Stomach smooth muscle (tissue), 2 donors: ENCODE measurements around the gene CDC42BPA.
"Not testable (repeated sequence)": the region's sequence is repeated elsewhere in the genome, so short reads cannot be mapped to it uniquely, and the experiment has no call there.

Experiments used
- H3K27ac ChIP-seq: one replicate; pipeline ENCODE4 v1.7.0; 2013; ENCODE audit warnings: mild to moderate bottlenecking, low read length, inconsistent platforms
- H3K27me3 ChIP-seq, 2 donors: one replicate each; pipeline ENCODE4 v1.7.0; 2013; ENCODE audit warnings: low read length in 2 of 2; ENCODE audit not compliant: insufficient read depth in 2 of 2, control insufficient read depth in 1 of 2
- H3K36me3 ChIP-seq, 2 donors: one replicate each; pipeline ENCODE4 v1.7.0; 2013; ENCODE audit warnings: low read length in 2 of 2; ENCODE audit not compliant: control insufficient read depth in 2 of 2, insufficient read depth in 2 of 2
- H3K4me1 ChIP-seq: one replicate; pipeline ENCODE4 v1.7.0; 2013; ENCODE audit warnings: low read length; ENCODE audit not compliant: control insufficient read depth, insufficient read depth
- H3K4me3 ChIP-seq, 2 donors: one replicate each; pipeline ENCODE4 v1.7.0; 2013; ENCODE audit warnings: low read length in 2 of 2
- H3K9ac ChIP-seq, 2 donors: one replicate each; pipeline ENCODE4 v1.7.0; 2013; ENCODE audit warnings: low read length in 2 of 2, mild to moderate bottlenecking in 1 of 2
- H3K9me3 ChIP-seq, 2 donors: one replicate each; pipeline ENCODE4 v1.7.0; 2013; ENCODE audit warnings: low read length in 2 of 2; ENCODE audit not compliant: control insufficient read depth in 2 of 2
- donor health status: healthy.
- donor health status: Pancreatic carcinoma.

Gene CDC42BPA

DNA sequence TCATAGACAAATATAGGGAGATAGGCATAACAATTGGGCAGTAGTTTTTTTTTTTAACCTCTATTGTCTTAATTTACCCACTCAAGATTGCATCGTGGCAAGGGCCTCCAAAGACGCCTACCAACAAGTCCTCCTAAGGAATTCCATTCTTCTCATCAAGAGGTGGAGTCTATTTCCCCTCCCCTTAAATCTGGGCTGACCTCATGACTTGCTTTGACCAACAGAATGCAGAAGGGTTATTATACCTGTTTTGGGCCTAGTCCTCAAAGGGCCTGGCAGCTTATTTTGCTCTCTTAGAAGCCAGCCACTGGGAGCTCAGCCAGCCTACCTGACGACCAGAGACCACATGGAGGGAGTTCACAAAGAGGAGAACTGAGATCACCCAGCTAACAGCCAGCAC is 285.9 kb downstream of the CDC42BPA start:
- no peak overlapping the region for H3K9ac ChIP-seq
- no peaks in the 10 kb centered on the region for H3K4me1 ChIP-seq
- peaks cover 13 to 17% of the 10 kb centered on the region in 2 donors for H3K36me3 ChIP-seq
- H3K9me3 ChIP-seq, result no peaks in the 10 kb centered on the region
- H3K27ac ChIP-seq, result no peak overlapping the region
- H3K4me3 ChIP-seq, result no peak overlapping the region
- no peaks in the 10 kb centered on the region for H3K27me3 ChIP-seq

- Histone ChIP-seq H3K4me1 (no peaks in the 10 kb centered on the region), H3K9ac (no peak overlapping the region), H3K4me3 (no peak overlapping the region), H3K36me3 (peaks cover 7 to 15% of the 10 kb centered on the region in 2 donors), H3K27me3 (no peaks in the 10 kb centered on the region), H3K9me3 (no peaks in the 10 kb centered on the region), H3K27ac (no peak overlapping the region)
These were observed 301.3 kb downstream of the CDC42BPA start for GRCh38 chr1:227016990-227017389.

DNA sequence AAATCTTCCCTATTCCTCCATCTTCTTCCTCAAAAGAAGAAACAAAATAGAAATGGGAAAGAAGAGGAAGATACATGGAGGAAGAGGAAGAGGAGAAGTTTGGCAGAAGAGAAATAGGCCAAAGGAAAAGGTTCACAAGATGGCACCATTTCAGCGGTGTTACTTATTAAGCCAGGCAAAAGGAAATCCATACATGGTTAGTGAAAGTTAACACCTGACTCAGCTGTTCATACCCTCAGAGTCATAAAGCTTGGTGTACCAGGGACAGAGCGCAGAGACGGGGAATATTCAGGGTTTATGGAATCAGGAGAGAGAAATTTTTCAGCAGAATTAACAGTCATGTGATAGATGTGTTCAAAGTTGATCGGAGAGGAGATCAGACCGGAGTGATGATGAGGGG is 307.6 kb downstream of the CDC42BPA start:
- Histone ChIP-seq H3K4me3 (no peak overlapping the region), H3K9me3 (no peaks in the 10 kb centered on the region), H3K27ac (no peak overlapping the region), H3K36me3 (peaks cover 2 to 6% of the 10 kb centered on the region in 2 donors), H3K4me1 (no peaks in the 10 kb centered on the region), H3K9ac (no peak overlapping the region), H3K27me3 (no peaks in the 10 kb centered on the region)

GRCh38 chr1:227009937-227010336 is 308.4 kb downstream of the CDC42BPA start:
- Histone ChIP-seq H3K9ac (no peak overlapping the region), H3K4me1 (no peaks in the 10 kb centered on the region), H3K27ac (no peak overlapping the region), H3K27me3 (no peaks in the 10 kb centered on the region), H3K36me3 (peaks cover 2 to 6% of the 10 kb centered on the region in 2 donors), H3K4me3 (no peak overlapping the region), H3K9me3 (no peaks in the 10 kb centered on the region)

GRCh38 chr1:227006226-227006796 is 312.0 kb downstream of the CDC42BPA start:
- Histone ChIP-seq H3K9ac (no peak overlapping the region), H3K9me3 (no peaks in the 10 kb centered on the region), H3K4me1 (no peaks in the 10 kb centered on the region), H3K4me3 (no peak overlapping the region), H3K27ac (no peak overlapping the region), H3K36me3 (peaks cover 13 to 20% of the 10 kb centered on the region in 2 donors), H3K27me3 (no peaks in the 10 kb centered on the region)

DNA sequence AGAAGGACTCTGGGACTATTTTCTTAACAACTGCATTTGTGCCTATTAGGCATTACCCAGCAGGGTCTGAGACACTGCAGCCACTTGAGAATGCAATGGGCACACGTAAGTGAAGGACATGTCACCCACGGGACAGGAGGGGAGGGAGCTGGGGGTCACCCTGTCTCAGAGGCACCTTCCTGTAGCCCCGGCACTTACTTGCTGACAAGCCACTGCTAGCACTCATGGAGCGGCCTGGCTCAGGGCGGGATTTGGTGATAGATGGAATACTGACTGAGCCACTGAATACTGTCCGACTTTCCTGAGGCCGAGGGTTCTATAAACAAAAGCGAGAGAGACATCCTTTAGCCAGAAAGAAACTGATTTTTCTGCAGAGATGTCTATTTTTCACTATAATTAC is 313.5 kb downstream of the CDC42BPA start:
- H3K36me3 ChIP-seq, result peaks cover 13 to 20% of the 10 kb centered on the region in 2 donors
- H3K27me3 ChIP-seq, result no peaks in the 10 kb centered on the region
- H3K27ac ChIP-seq, result no peak overlapping the region
- no peaks in the 10 kb centered on the region for H3K9me3 ChIP-seq
- no peaks in the 10 kb centered on the region for H3K4me1 ChIP-seq
- H3K4me3 ChIP-seq, result no peak overlapping the region
- H3K9ac ChIP-seq, result no peak overlapping the region

DNA sequence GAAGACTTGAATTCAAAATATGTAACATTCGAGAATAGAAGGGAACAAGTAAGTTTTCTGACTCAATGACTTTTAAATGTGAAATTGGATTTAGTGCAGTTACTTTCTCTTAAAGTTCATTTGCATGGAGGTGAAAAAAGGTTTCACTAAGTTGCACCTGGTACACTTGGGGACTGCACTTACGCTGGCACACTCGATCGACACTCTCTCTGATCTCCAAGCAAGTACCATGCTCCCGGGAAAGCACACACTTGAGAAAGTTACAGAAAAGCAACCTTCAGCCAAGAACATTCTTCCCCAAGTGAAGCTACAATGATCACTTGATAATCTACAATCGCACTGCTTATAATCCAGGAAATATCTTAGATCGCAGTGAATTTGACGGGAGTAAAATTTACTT is 315.1 kb downstream of the CDC42BPA start:
- Histone ChIP-seq H3K27ac (no peak overlapping the region), H3K4me1 (no peaks in the 10 kb centered on the region), H3K9me3 (no peaks in the 10 kb centered on the region), H3K9ac (no peak overlapping the region), H3K4me3 (no peak overlapping the region), H3K36me3 (peaks cover 13 to 20% of the 10 kb centered on the region in 2 donors), H3K27me3 (no peaks in the 10 kb centered on the region)

DNA sequence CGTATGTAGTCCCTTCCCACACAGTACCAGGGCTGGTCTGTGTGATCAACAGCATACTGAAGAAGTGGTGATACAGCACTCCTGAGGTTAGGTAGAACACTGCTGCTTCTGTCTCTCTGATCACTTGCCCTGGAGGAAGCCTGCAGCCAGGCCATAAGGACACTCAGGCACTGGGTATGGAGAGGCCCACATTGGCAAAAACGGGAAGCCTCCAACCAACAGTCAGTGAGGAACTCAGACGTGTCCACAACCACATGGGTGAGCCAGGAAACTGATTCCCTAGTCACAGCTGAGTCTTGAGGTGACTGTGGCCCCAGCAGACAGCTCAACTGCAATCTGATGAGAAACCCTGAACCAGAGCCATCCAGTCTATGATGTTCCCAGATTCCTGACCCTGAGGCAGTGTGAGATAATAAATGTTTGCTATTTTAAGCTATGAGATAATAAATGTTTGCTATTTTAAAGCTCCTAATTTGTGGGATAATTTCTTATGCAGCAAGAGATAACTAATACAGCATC is 315.7 kb downstream of the CDC42BPA start:
- Histone ChIP-seq H3K9me3 (no peaks in the 10 kb centered on the region), H3K36me3 (peaks cover 13 to 20% of the 10 kb centered on the region in 2 donors), H3K27me3 (no peaks in the 10 kb centered on the region), H3K4me1 (no peaks in the 10 kb centered on the region), H3K9ac (no peak overlapping the region), H3K27ac (no peak overlapping the region), H3K4me3 (no peak overlapping the region)

DNA sequence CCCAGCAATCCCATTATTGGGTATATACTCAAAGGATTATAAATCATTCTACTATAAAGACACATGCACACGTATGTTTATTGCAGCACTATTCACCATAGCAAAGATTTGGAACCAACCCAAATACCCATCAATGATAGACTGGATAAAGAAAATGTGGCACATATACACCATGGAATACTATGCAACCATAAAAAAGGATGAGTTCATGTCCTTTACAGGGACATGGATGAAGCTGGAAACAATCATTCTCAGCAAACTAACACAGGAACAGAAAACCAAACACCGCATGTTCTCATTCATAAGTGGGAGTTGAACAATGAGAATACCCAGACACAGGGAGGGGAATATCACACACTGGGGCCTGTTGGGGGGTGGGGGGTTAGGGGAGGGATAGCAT is 318.7 kb downstream of the CDC42BPA start:
- H3K9me3 ChIP-seq, H3K4me3 ChIP-seq, H3K27ac ChIP-seq, H3K9ac ChIP-seq, H3K27me3 ChIP-seq, H3K4me1 ChIP-seq: not testable (repeated sequence)
- H3K36me3 ChIP-seq, result peaks cover 13 to 17% of the 10 kb centered on the region in 2 donors

- Histone ChIP-seq H3K27ac (no peak overlapping the region), H3K27me3 (no peaks in the 10 kb centered on the region), H3K4me1 (peaks cover 9% of the 10 kb centered on the region), H3K36me3 (peaks cover 7% of the 10 kb centered on the region in 2 donors), H3K9ac (no peak overlapping the region), H3K4me3 (no peak overlapping the region), H3K9me3 (no peaks in the 10 kb centered on the region)
These were observed 322.6 kb downstream of the CDC42BPA start for GRCh38 chr1:226995365-226996332.
